Kidney epithelial cell (primary cell): ENCODE measurements around the gene XAB2. TPM values are rescaled to one million over a fixed set of nuclear protein-coding genes. Genes with fewer than 3 reads are reported as not detected.

Experiments
- DNase-seq: peaks from one replicate; pipeline ENCODE4 v3.0.0-alpha.2; 2010; ENCODE audit warnings: low read depth
- H3K27me3 ChIP-seq: 2 replicates; pipeline ENCODE4 v1.6.0; 2011; ENCODE audit warnings: low read length; ENCODE audit not compliant: control insufficient read depth, insufficient read depth
- H3K36me3 ChIP-seq: 2 replicates; pipeline ENCODE4 v1.5.1; 2011; ENCODE audit warnings: low read length; ENCODE audit not compliant: control insufficient read depth, insufficient read depth
- H3K4me3 ChIP-seq: 2 replicates; pipeline ENCODE4 v1.5.1; 2011; ENCODE audit warnings: low read depth, mild to moderate bottlenecking, control low read depth, low read length
- CTCF ChIP-seq: IDR thresholded peaks from 2 replicates; pipeline ENCODE4 v1.5.1; 2011; ENCODE audit warnings: mild to moderate bottlenecking, moderate library complexity, low read length, control low read depth, inconsistent platforms; ENCODE audit not compliant: insufficient read depth, poor library complexity, severe bottlenecking
- total RNA-seq: library from RNA; depleted of rRNA; stranded (reverse); fragments of >200 nt; gene quantifications from 2 replicates; pipeline ENCODE4 v1.2.3, GENCODE V29; 2015

The XAB2 gene
- total RNA-seq, 1 donor from 2014 or later: 48.1 TPM

- TF ChIP-seq CTCF: no peak
- DNase-seq: no peak
- H3K36me3 ChIP-seq: no peaks in the 10 kb centered on the region
- no peak overlapping the region for H3K4me3 ChIP-seq
- no peaks in the 10 kb centered on the region for H3K27me3 ChIP-seq
These were observed 13.7 kb upstream of the XAB2 start for GRCh38 chr19:7643031-7643415.

DNA sequence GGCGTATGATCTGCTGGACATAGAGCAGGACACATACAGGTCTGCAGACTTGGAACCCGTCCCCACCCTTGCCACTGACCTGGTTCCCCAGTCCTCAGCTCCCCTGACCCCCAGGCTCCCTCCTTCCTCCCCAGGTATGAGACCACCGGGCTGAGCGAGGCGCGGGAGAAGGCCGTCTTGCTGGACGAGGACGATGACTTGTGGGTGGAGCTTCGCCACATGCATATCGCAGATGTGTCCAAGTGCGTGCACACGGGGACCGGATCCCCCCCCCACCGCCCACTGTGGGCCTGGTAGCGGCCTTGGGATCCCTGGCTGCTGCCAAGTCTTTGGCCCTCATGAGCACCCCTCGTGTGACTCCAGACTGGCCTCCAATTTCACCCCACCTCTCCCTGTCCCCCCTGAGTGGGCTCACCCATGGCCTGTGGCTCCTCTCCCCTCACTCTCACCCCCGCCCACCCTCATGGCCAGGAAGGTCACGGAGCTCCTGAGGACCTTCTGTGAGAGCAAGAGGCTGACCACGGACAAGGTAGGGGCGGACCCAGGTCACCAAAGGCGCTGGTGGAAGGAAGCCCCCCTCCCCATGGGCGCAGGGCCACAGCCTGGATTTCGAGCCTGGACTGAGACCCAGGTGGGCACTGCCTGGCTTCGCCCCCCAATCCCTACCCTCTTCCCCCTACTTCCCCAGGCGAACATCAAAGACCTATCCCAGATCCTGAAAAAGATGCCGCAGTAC, 13.1 kb upstream of the XAB2 start:
- Histone ChIP-seq H3K4me3 (no peak overlapping the region), H3K36me3 (no peaks in the 10 kb centered on the region), H3K27me3 (no peaks in the 10 kb centered on the region)
- TF ChIP-seq CTCF: no peak
- no peak for DNase-seq

- no peak for DNase-seq
- TF ChIP-seq CTCF: no peak
These were observed 12.2 kb upstream of the XAB2 start for GRCh38 chr19:7641290-7642276.

DNA sequence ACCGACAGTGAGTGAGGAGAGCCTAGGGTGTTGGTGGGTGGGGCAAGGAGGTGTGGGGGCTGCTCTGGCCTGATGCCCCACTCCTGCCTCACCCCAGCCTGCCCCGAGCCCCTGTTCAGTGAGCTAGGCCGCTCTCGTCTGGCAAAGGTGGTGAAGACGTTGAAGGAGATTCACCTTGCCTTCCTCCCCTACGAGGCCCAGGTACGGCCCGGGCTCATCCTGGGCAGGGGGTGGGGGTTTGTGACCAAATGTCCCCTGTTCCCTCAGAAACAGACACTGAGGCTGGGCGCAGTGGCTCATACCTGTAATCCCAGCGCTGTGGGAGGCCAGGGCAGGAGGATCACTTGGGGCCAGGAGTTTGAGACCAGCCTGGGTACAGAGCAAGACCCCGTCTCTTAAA, 11.5 kb upstream of the XAB2 start:
- H3K36me3 ChIP-seq: no peaks in the 10 kb centered on the region
- no peak for DNase-seq

More at GRCh38 chr19:7641290-7642276, 12.2 kb upstream of the XAB2 start:
- H3K4me3 ChIP-seq: no peak overlapping the region
- no peaks in the 10 kb centered on the region for H3K36me3 ChIP-seq
- no peaks in the 10 kb centered on the region for H3K27me3 ChIP-seq

DNA sequence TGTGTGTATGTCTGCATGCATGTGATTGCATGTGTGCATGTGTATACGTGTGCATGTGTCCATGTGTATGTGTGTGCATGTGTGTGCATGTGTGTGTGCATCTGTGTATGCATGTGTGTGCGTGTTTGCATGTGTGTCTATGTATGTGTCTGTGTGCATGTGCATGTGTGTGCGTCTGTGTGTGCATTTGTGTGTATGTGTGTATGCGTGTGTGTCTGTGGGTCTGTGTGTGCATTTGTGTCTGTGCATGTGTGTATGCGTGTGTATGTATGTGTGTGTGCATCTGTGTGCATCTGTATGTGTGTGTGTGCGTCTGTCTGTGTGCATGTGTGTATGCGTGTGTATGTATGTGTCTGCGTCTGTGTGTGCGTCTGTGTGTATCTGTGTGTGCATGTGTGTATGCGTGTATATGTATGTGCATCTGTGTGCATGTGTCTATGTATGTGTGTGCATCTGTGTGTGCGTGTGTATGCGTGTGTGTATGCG, 10.6 kb upstream of the XAB2 start:
- H3K27me3 ChIP-seq: peaks cover 3% of the 10 kb centered on the region
- TF ChIP-seq CTCF: no peak
- H3K4me3 ChIP-seq: no peak overlapping the region
- H3K36me3 ChIP-seq: no peaks in the 10 kb centered on the region
- DNase-seq: no peak

More for the DNA sequence above, 11.5 kb upstream of the XAB2 start:
- no peak overlapping the region for H3K4me3 ChIP-seq
- no peak for TF ChIP-seq CTCF
- H3K27me3 ChIP-seq: no peaks in the 10 kb centered on the region
